NCI-H748 (cell line): ENCODE measurements around the gene SEC14L6.
A peak's percentile ranks its signal among the peaks of the same experiment; 100 is the strongest.
"Not testable (repeated sequence)": the region's sequence is repeated elsewhere in the genome, so short reads cannot be mapped to it uniquely, and the experiment has no call there.

ENCODE experiments used
- DNase-seq: peaks from one replicate; lab custom pipeline; 2025; ENCODE audit not compliant: unreplicated experiment; lab: John Stamatoyannopoulos, UW

SEC14L6 gene

GRCh38 chr22:30546616-30547015 is at the start of gene SEC14L6:
SEC14L6 (minus strand) TSS chr22:30546741; CDS start chr22:30546682, 59 bp downstream.
- no peak for DNase-seq

- DNase-seq = no peak
Observed at GRCh38 chr22:30596199-30596598, 49.7 kb upstream of the SEC14L6 start.

GRCh38 chr22:30592360-30592713 is 45.8 kb upstream of the SEC14L6 start:
- DNase-seq = not testable (repeated sequence)

GRCh38 chr22:30591588-30592359 is 45.2 kb upstream of the SEC14L6 start, which contains the start of gene PES1:
PES1 (minus strand) TSS chr22:30591910; CDS start chr22:30591833, 77 bp downstream.
- peak; percentile 98 for DNase-seq

- no peak for DNase-seq
Observed at GRCh38 chr22:30591191-30591587, 44.6 kb upstream of the SEC14L6 start.

GRCh38 chr22:30586414-30586813 is 39.9 kb upstream of the SEC14L6 start:
- no peak for DNase-seq

- no peak for DNase-seq
Observed at GRCh38 chr22:30584441-30584840, 37.9 kb upstream of the SEC14L6 start.

GRCh38 chr22:30582788-30583545 is 36.4 kb upstream of the SEC14L6 start:
- no peak for DNase-seq

- no peak for DNase-seq
Observed at GRCh38 chr22:30582051-30582450, 35.5 kb upstream of the SEC14L6 start.

- DNase-seq = no peak
Observed at GRCh38 chr22:30580896-30581295, 34.4 kb upstream of the SEC14L6 start.

GRCh38 chr22:30578481-30578880 is 31.9 kb upstream of the SEC14L6 start:
- no peak for DNase-seq

- DNase-seq = no peak
Observed at GRCh38 chr22:30575859-30576258, 29.3 kb upstream of the SEC14L6 start.

GRCh38 chr22:30574997-30575671 is 28.6 kb upstream of the SEC14L6 start:
- DNase-seq = peak; percentile 6

GRCh38 chr22:30574095-30574981 is 27.8 kb upstream of the SEC14L6 start, which contains the start of gene GAL3ST1:
GAL3ST1 (minus strand) TSS chr22:30574665; CDS start chr22:30557392, 17,273 bp downstream.
- peak; percentile 39 for DNase-seq

GRCh38 chr22:30573594-30574094 is 27.1 kb upstream of the SEC14L6 start:
- DNase-seq = peak; percentile 33

- no peak for DNase-seq
Observed at GRCh38 chr22:30572840-30573593, 26.5 kb upstream of the SEC14L6 start.

- DNase-seq = no peak
Observed at GRCh38 chr22:30572210-30572609, 25.7 kb upstream of the SEC14L6 start.

GRCh38 chr22:30569674-30570202 is 23.2 kb upstream of the SEC14L6 start:
- no peak for DNase-seq

- no peak for DNase-seq
Observed at GRCh38 chr22:30568137-30568805, 21.7 kb upstream of the SEC14L6 start.
